Sigmoid colon (tissue), 4 donors: ENCODE measurements around the gene SPSB1.

ENCODE experiments used
- EP300 ChIP-seq, 4 donors: sonication (generic); formaldehyde crosslinking; IDR thresholded peaks; one replicate each; pipeline ENCODE4 v1.6.1; 2017; ENCODE audit warnings: antibody characterized with exemption in 4 of 4
- POLR2A ChIP-seq, 2 donors: fragments of 450-650 bp; IDR thresholded peaks; one replicate each; pipeline ENCODE4 v1.6.1; 2016; ENCODE audit warnings: antibody characterized with exemption in 2 of 2, mild to moderate bottlenecking in 2 of 2, moderate library complexity in 2 of 2
- POLR2AphosphoS5 ChIP-seq, 4 donors: sonication (generic); formaldehyde crosslinking; IDR thresholded peaks; one replicate each; pipeline ENCODE4 v1.6.1; 2017; ENCODE audit warnings: antibody characterized with exemption in 4 of 4
- TF ChIP-seq, protein P1 (sequence below), 4 experiments: fragments of 450-650 bp in 3 of 4; fragments of 200-600 bp in 1 of 4; IDR thresholded peaks; one replicate each; pipeline ENCODE4 v1.5.1; 2016 to 2019; ENCODE audit warnings: antibody characterized with exemption in 4 of 4, mild to moderate bottlenecking in 3 of 4, moderate library complexity in 2 of 4

GRCh38 chr1:9248341-9249262, 44.1 kb upstream of the SPSB1 start:
- TF ChIP-seq, protein P1, sequence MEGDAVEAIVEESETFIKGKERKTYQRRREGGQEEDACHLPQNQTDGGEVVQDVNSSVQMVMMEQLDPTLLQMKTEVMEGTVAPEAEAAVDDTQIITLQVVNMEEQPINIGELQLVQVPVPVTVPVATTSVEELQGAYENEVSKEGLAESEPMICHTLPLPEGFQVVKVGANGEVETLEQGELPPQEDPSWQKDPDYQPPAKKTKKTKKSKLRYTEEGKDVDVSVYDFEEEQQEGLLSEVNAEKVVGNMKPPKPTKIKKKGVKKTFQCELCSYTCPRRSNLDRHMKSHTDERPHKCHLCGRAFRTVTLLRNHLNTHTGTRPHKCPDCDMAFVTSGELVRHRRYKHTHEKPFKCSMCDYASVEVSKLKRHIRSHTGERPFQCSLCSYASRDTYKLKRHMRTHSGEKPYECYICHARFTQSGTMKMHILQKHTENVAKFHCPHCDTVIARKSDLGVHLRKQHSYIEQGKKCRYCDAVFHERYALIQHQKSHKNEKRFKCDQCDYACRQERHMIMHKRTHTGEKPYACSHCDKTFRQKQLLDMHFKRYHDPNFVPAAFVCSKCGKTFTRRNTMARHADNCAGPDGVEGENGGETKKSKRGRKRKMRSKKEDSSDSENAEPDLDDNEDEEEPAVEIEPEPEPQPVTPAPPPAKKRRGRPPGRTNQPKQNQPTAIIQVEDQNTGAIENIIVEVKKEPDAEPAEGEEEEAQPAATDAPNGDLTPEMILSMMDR (IDR thresholded peaks at IDR 0.05), result no peak
- TF ChIP-seq POLR2AphosphoS5 (IDR thresholded peaks at IDR 0.05), result no peak
- TF ChIP-seq POLR2A (IDR thresholded peaks at IDR 0.05), result no peak
- TF ChIP-seq EP300 (IDR thresholded peaks at IDR 0.05), result no peak
